DOHH2 (cell line): ENCODE measurements around the gene TSTD1.
"Not testable (repeated sequence)": the region's sequence is repeated elsewhere in the genome, so short reads cannot be mapped to it uniquely, and the experiment has no call there.

Experiments
- H3F3A ChIP-seq: fragments of 200-600 bp; sonication (generic), shearing (Covaris generic); 2 replicates; pipeline ENCODE4 v1.6.0; 2016; ENCODE audit warnings: antibody characterized with exemption, mild to moderate bottlenecking; ENCODE audit not compliant: control insufficient read depth, insufficient read depth
- H3K27ac ChIP-seq: fragments of 200-600 bp; sonication (generic); 2 replicates; pipeline ENCODE4 v1.5.1; 2014; ENCODE audit warnings: low read depth, mild to moderate bottlenecking, low read length, moderate library complexity
- H3K27me3 ChIP-seq: fragments of 200-600 bp; sonication (generic); 2 replicates; pipeline ENCODE4 v1.6.1; 2014; ENCODE audit warnings: mild to moderate bottlenecking, low read length, mixed read lengths; ENCODE audit not compliant: control insufficient read depth
- H3K36me3 ChIP-seq: fragments of 200-600 bp; sonication (generic); 2 replicates; pipeline ENCODE4 v1.6.1; 2014; ENCODE audit warnings: mild to moderate bottlenecking, low read length, moderate library complexity, mixed read lengths; ENCODE audit not compliant: control insufficient read depth
- H3K4me1 ChIP-seq: fragments of 200-600 bp; sonication (generic); 2 replicates; pipeline ENCODE4 v1.6.1; 2014; ENCODE audit warnings: mild to moderate bottlenecking, low read length, mixed read lengths; ENCODE audit not compliant: control insufficient read depth
- H3K4me2 ChIP-seq: fragments of 200-600 bp; sonication (generic); 2 replicates; pipeline ENCODE4 v1.6.0; 2014; ENCODE audit warnings: mild to moderate bottlenecking, low read length, moderate library complexity
- H3K4me3 ChIP-seq: fragments of 200-600 bp; sonication (generic); 2 replicates; pipeline ENCODE4 v1.5.1; 2014; ENCODE audit warnings: mild to moderate bottlenecking, low read length, mixed read lengths
- H3K79me2 ChIP-seq: fragments of 200-600 bp; sonication (generic); 2 replicates; pipeline ENCODE4 v1.6.1; 2014; ENCODE audit warnings: mild to moderate bottlenecking, low read length, mixed read lengths; ENCODE audit not compliant: control insufficient read depth
- H3K9me2 ChIP-seq: fragments of 200-600 bp; sonication (generic); replicated peaks from 2 replicates; pipeline ENCODE4 v1.6.1; 2014; ENCODE audit warnings: mild to moderate bottlenecking, low read length, mixed read lengths; ENCODE audit not compliant: control insufficient read depth
- H3K9me3 ChIP-seq: fragments of 200-600 bp; sonication (generic); 2 replicates; pipeline ENCODE4 v1.6.1; 2014; ENCODE audit warnings: antibody characterized with exemption, low read length, mixed read lengths; ENCODE audit not compliant: control insufficient read depth, insufficient read depth
- H4K20me1 ChIP-seq: fragments of 200-600 bp; sonication (generic); 2 replicates; pipeline ENCODE4 v1.6.0; 2014; ENCODE audit warnings: low read depth, mild to moderate bottlenecking, antibody characterized with exemption, low read length, moderate library complexity; ENCODE audit not compliant: control insufficient read depth, insufficient read depth
- CTCF ChIP-seq: fragments of 200-600 bp; sonication (generic); IDR thresholded peaks from one replicate; pipeline ENCODE4 v1.5.1; 2014; ENCODE audit warnings: antibody characterized with exemption, mild to moderate bottlenecking, low read depth, low read length; ENCODE audit not compliant: poor library complexity, severe bottlenecking
- EZH2phosphoT487 ChIP-seq: fragments of 200-600 bp; sonication (generic); IDR thresholded peaks from 2 replicates; pipeline ENCODE4 v1.6.1; 2017; ENCODE audit warnings: borderline replicate concordance, mild to moderate bottlenecking, antibody characterized with exemption, low read length, moderate library complexity, mixed read lengths

Gene TSTD1

GRCh38 chr1:161018631-161018930, 20.2 kb downstream of the TSTD1 start:
- Histone ChIP-seq H3K27me3 (peaks cover 7% of the 10 kb centered on the region; the same call in 1 of the 2 replicates), H3K27ac (no peak overlapping the region), H3K4me1 (peaks cover 29% of the 10 kb centered on the region), H3K9me2 (no peaks in the 10 kb centered on the region), H3K36me3 (no peaks in the 10 kb centered on the region), H3K4me3 (no peak overlapping the region), H3K4me2 (no peak overlapping the region), H3F3A (peaks cover 14% of the 10 kb centered on the region), H3K9me3 (no peaks in the 10 kb centered on the region), H4K20me1 (no peaks in the 10 kb centered on the region), H3K79me2 (peaks cover 12% of the 10 kb centered on the region)
- no peak for TF ChIP-seq EZH2phosphoT487
- TF ChIP-seq CTCF, result no peak

GRCh38 chr1:161017756-161018630, 20.8 kb downstream of the TSTD1 start:
- Histone ChIP-seq H3K9me3 (no peaks in the 10 kb centered on the region), H3K4me1 (peaks cover 35% of the 10 kb centered on the region), H3K4me2 (no peak overlapping the region), H3K36me3 (0 out of 2 replicates have a peak, but pooled peaks cover 2% of the 10 kb centered on the region), H3K9me2 (no peaks in the 10 kb centered on the region), H3K27me3 (peaks cover 7% of the 10 kb centered on the region; the same call in 1 of the 2 replicates), H3F3A (peaks cover 14% of the 10 kb centered on the region), H3K79me2 (peaks cover 13% of the 10 kb centered on the region), H4K20me1 (no peaks in the 10 kb centered on the region), H3K27ac (no peak overlapping the region), H3K4me3 (no peak overlapping the region)
- TF ChIP-seq EZH2phosphoT487, result no peak
- no peak for TF ChIP-seq CTCF

- H3K9me2 ChIP-seq, H3K27me3 ChIP-seq, H3K36me3 ChIP-seq, H3K27ac ChIP-seq, H4K20me1 ChIP-seq, H3K4me3 ChIP-seq, H3K9me3 ChIP-seq, H3K4me2 ChIP-seq: not testable (repeated sequence)
- Histone ChIP-seq H3F3A (peaks cover 12% of the 10 kb centered on the region), H3K79me2 (peaks cover 18% of the 10 kb centered on the region), H3K4me1 (peaks cover 42% of the 10 kb centered on the region)
Observed at GRCh38 chr1:161017181-161017580, 21.6 kb downstream of the TSTD1 start.

- not testable (repeated sequence) for H3K36me3 ChIP-seq, H3K27ac ChIP-seq, H3K4me2 ChIP-seq, H3F3A ChIP-seq, H4K20me1 ChIP-seq, H3K27me3 ChIP-seq, H3K9me2 ChIP-seq, H3K9me3 ChIP-seq, H3K4me3 ChIP-seq
- peaks cover 18% of the 10 kb centered on the region for H3K79me2 ChIP-seq
- H3K4me1 ChIP-seq, result peaks cover 41% of the 10 kb centered on the region
Observed at GRCh38 chr1:161016683-161017082, 22.1 kb downstream of the TSTD1 start.
